HuH-7.5 (cell line): Measurements from ENCODE around the gene EFHC1.

Experiments used
- DNase-seq: peaks from one replicate; pipeline ENCODE4 v3.0.0; 2011; ENCODE audit warnings: low spot score

EFHC1 gene

DNA sequence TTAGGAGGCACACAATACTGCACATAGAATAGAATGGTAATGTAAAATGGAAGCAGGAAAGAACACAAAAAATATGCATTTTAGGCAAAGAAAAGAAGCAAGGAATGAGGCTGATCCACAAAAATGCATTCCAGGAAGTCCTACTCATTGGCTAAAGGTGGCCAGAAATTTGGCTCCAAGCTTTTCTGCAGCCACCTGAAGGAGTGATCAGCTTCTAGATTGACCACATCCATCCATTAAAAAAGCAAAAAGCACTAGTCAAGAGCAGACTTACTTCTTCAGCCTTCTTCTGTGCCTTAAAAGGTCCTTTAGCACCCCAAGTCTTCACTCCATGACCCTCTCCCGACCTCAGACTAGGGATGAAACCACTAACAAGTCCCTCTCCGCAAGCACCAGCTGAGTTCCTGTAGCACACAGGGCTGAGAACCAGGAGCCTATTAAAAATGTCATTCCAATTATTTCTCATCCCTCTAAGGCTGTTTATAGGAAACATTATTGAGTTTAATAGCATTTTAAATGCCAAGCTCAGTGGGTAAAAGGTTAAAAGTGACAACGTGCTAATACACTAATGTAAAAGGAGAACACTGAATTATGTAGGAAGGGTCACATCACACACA is 120.3 kb downstream of the EFHC1 start:
- no peak for DNase-seq

DNA sequence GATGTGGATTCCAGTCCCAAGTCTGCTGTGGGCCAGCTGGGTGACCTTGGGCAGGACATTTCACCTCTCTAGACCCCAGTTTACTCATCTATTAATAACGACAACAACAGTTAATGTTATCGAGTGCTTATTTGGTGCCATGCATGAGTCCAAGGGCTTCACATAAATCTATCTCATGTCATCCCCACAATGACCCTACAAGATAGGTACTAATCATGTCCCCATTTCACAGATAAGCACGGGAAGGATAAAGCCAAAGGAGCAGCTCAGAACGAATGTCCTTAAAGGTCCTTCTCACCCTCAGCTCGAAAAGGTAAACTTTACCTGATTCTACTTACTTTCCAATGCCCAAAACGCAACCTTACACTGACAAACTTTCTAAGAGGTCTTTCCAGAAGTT is 121.0 kb downstream of the EFHC1 start:
- no peak for DNase-seq

GRCh38 chr6:52543262-52543661 is 123.1 kb downstream of the EFHC1 start:
- no peak for DNase-seq

DNA sequence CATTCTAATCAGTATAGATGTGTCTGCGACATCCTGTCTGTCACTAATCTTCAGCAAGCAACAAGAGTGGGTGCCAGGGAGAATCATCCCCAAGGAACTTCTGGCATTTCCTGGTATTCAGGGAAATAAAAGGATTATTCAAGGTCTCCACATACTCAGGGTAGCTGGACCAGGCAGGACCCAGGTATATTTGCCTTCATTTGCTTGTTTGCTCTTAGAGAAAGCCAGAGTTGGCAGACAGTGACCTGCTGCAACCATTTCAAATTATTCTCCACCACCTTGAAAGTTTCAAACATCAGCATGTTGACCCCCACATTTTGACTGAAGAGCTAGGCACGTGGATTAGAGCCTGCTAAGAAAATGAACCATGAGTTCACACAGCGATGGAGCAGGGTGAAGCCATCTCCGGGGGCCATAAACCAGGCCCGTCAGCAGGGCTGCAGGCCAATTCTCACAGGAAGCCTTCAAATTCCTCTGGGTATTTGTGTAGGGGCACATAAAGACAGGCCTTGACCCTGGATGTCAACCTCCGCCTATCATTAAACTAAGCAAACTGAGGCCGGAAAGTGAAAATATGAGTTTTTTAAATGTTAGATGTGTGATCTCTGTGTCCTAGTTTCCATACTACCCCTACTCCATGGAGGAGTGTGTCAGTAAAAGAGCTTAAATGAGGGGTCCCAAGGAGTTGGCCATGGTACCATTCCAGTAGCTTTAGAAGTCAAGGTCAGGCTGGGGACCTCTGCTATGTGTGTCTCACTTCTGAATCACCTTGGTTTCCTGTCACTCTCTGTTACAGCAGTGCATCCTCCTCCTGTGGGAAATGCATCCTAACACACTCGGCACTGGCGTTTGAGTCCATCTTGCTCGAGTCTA is 123.8 kb downstream of the EFHC1 start:
- no peak for DNase-seq

DNA sequence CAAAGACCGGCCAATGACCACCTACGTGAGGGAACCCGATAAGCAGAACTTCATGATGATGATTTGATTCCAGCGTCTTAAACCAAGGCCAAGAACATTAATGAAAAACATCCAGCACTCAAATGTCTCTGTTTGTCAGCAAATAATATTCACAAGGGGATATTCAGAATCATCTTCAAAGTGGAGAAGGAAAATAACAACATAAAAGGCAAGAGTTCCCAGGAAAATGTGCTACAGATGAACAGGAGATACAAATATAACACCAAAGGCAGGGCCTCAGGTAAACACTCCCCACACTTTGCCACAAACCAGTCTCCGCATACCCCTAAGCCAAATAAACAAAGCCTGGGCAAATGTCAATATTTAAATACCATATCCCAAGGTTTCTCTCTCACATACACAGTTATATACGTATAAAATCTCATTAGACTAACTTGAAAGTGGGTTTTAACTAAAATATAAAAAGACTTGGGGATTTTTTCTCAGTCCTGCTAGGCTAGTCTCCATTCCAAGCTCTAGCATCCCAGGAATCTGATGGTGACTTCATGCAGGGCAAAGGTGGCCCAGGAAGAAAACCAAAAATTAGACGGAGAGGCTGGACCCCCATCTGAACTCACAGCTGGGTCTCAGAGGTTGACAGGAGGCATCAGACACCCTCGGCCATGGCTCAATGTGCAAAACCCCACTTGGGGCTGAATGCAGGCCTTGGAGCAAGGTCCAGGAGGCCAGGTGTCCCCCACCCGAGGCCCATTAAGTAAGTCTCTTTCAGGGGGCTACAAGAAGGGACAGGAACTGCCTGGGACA is 124.7 kb downstream of the EFHC1 start:
- DNase-seq = no peak

DNA sequence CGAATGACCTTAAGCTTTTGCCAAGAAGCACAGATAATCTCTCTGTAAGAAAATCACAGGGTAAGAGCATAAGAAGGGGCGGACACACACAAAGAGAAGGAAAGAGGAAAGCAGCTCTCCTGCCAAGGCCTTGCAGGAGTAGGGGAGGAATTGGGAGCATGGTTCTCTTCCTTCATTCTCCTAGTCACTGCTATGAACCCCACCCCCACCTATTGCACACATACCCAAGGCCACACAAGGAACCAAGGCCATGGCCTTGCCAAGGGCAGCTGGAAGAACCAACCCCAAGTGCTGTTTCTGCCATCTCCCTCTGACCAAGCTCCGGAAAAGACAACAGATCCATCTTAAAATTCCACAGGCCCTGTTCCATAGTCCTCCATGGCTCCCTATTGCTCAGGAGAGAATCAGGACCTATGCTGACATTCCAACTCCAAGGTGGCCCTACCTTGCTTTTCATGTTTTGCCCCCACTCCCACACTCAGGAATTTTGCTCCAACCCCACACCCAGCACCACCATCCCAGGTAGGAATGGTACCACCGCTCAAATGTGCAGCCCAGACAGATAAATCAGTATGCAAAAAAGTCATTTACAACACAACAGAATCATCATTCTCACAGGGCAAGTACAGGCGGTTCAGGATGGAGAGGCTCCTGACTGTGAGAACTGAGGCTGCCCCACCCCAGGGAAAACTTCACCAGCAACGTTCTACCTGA is 125.4 kb downstream of the EFHC1 start:
- no peak for DNase-seq

DNA sequence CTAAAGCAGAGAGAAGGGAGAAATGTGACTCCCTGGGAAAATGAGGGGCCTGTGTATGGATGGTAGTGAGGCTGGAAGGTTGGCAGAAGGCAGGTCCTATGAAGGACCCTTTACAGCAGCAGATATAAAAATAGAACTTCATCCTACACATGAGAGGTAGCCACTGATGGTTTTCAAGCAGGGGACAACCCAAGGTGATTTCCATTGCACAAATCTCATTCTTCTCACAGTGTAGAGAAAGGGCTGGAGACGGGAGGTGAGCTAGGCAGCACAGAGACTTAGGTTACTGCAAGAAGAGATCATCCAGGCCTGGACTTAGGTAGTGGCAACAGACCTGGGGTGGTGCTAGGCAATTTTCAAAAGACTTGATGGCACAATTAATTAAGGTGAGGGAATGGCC is 126.0 kb downstream of the EFHC1 start:
- DNase-seq = no peak

DNA sequence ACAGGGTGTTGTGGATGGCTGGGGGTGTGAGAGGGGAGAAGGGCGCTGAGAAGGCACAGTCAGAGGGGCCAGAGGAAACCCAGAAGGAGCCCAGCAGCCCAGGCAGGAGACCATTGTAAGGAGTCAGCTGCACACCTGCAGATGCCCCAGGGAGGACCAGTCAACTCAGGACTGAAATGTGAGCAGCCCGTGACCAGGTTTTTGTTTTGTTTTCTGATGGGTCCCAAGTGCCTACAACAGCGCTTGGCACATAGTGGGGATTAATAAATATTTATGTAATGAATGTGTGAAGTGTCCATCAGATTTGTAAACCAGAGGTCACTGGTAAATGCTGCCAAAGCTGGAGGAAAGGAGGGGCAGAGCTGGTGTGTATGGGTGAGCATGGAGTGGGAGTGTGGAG is 126.5 kb downstream of the EFHC1 start:
- DNase-seq = no peak

DNA sequence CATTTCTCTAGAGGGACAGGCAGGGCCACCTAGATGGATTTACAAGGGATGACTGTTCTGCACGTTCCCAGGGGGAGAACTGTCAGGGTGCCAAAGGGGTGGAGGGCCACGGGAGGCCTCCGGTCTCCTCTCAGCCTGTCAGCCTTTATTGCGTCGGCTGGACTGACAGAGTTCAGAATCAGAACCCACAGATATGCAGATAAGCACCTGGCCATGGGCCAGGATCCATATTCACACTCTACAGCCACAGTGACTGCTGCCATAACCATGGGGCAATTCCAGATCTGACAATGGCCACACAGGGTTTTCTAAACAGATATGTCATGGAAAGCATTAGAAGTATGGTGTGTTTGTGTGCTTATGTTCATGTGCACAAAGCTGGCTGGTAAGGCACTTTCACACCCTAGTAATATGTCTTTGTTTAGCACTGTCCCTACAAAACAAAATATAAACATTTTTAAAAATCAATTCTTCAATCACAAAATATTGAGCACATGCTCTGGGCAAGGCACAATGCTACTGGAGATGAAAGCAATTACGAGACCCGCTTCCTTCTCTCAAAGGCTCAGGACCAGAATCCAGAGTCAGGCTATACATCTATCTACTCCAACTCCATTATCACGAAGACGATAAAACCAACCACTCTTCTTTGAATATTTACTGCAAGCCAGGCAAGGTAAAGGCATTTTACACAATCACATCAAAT is 127.7 kb downstream of the EFHC1 start:
- no peak for DNase-seq

GRCh38 chr6:52548353-52548713 is 128.2 kb downstream of the EFHC1 start:
- no peak for DNase-seq

DNA sequence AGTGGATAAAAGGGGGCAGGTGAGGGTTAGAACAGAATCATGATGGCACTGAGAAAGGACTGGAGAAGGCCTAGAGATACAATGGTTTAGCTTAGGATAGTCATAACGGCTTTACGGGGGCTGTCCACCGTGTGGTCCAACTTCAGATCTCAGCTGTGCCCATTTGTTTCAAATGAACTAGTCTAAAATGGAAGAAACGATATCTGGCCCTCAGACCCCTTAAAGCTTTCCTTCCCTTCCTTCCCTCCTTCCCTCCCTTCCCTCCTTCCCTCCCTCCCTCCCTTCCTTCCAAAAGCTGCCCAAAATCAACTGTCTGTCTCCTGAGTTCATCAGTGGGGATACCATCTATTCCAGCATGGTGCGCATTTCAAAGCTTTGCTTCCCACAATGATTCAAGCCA is 128.9 kb downstream of the EFHC1 start:
- DNase-seq = no peak

- DNase-seq = no peak
Measured at GRCh38 chr6:52549428-52549827, 129.3 kb downstream of the EFHC1 start.

DNA sequence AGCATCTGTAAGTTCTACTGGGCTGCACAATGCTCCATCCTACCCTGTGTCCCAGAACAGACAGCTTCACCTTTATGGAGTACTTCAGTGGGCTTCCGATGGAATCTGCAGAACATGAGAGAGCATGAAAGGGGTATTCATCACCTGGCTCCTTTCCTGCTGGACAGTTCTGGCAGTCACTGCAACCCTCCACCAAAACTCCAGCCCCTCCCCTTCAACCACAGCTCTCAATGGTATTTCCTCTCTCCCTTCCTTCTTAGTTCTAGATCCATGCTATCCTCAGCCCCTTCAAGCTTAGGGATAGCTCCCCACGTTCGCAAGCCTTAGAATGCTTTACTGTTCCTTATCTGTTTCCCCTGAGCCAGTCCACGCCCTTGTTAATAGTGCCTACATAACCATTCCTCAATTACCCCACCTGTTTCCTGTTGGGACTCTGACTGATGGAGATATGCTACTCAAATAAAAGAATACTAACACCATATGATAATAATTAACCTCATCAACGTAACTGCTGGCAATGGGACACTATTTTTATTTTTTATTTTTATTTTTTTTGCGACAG is 130.0 kb downstream of the EFHC1 start:
- DNase-seq = no peak

GRCh38 chr6:52550870-52551269 is 130.7 kb downstream of the EFHC1 start:
- no peak for DNase-seq

GRCh38 chr6:52551483-52552277 is 131.5 kb downstream of the EFHC1 start:
- no peak for DNase-seq

GRCh38 chr6:52552278-52552643 is 132.1 kb downstream of the EFHC1 start:
- DNase-seq = no peak

DNA sequence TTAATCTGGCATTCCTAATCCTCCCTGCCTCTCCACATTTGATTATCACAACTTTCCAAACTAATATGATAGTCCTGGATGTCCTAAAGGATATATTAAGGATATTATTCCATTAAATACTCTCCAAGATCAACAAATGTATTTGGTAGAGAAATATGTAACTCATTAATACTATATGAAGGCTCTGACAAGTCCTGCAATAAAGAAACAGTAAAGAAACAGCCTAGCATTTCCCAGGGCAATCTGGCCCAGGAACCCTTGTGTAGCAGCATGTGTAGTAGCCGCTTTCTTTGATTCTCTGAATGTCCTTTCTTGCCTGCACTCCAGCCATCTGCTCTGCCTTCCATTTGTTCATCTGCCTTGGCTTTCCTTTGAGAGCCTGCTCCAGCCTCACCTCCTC is 133.0 kb downstream of the EFHC1 start:
- DNase-seq = no peak

DNA sequence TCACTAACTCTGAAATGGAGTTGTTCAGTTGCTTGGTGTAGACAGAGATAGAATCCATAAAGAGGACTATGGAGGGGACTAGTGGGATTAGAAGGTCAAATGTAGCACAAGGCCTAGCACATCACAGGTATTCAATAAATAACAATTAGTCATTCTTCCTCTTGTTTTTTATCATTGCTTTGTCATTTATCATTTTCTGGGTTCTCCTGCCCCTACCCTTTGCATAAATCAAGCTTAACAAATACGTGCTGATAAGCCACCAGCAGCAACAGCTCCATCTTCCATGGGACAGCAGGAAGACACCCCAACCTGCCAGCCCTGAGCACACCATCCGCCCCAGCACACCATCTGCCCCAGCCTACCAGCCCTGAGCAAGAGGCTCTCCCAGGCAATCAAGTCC is 133.6 kb downstream of the EFHC1 start:
- no peak for DNase-seq

DNA sequence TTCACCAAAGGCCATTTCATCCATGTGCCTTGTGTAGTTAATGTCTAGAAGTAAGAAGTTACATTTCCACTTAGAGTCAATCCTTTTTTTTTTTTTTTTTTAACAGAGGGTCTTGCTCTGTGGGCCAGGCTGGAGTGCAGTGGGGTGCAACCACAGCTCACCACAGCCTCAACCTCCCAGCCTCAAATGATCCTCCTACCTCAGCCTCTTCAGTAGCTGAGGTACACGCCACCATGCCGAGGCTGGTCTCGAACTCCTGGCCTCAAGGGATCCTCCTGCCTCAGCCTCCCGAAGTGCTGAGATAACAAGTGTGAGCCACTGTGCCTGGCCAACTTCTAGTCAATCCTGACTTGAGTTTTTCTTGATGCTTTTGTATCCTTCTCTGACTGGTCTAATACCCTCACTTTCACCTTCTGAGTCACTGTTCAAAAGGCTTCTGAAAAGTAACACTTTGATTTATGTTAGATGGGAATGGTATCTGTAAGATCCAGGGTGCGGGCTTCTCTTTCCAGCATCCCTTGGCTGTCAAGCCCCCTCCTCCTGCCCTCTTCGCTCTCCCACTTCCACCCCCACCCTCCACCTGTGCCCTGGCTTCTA is 134.6 kb downstream of the EFHC1 start:
- DNase-seq = no peak

- DNase-seq = no peak
Measured at GRCh38 chr6:52555518-52556233, 135.5 kb downstream of the EFHC1 start.
